22Rv1 (cell line): Measurements from ENCODE around the gene HOXA9.

Source experiments
- CTCF ChIP-seq: fragments of 450-650 bp; IDR thresholded peaks from 2 replicates; pipeline ENCODE4 v1.5.1; 2017; ENCODE audit warnings: mild to moderate bottlenecking
- ZFX ChIP-seq: fragments of 450-650 bp; IDR thresholded peaks from 2 replicates; pipeline ENCODE4 v1.6.1; 2017; ENCODE audit warnings: antibody characterized with exemption, borderline replicate concordance

GRCh38 chr7:27198138-27198841, 33.0 kb upstream of the HOXA9 start:
- TF ChIP-seq CTCF (no peak), ZFX (no peak)
